Stimulated activated CD4-positive, alpha-beta T cell treated with anti-CD3 and anti-CD28 coated beads, Interleukin-2, amount 100 ng/mL, for 4 hours (primary cell): ENCODE measurements around the gene AP4E1.
"Not testable (repeated sequence)": the region's sequence is repeated elsewhere in the genome, so short reads cannot be mapped to it uniquely, and the experiment has no call there.

Experiments
- DNase-seq: peaks from one replicate; pipeline ENCODE4 v3.0.0-alpha.2; 2020; ENCODE audit warnings: low read depth

The AP4E1 gene

GRCh38 chr15:51024735-51025453, 116.4 kb downstream of the AP4E1 start:
- DNase-seq, result no peak

GRCh38 chr15:51025454-51025846, 117.0 kb downstream of the AP4E1 start:
- DNase-seq, result no peak

GRCh38 chr15:51030649-51031316, 122.3 kb downstream of the AP4E1 start:
- DNase-seq, result no peak

GRCh38 chr15:51037474-51037873, 129.0 kb downstream of the AP4E1 start:
- DNase-seq, result not testable (repeated sequence)

- no peak for DNase-seq
These were observed 129.9 kb downstream of the AP4E1 start for GRCh38 chr15:51038162-51038973.

GRCh38 chr15:51038974-51039319, 130.5 kb downstream of the AP4E1 start:
- no peak for DNase-seq

GRCh38 chr15:51044037-51044727, 135.7 kb downstream of the AP4E1 start:
- no peak for DNase-seq

- DNase-seq, result no peak
These were observed 137.5 kb downstream of the AP4E1 start for GRCh38 chr15:51046016-51046415.

GRCh38 chr15:51046799-51047449, 138.4 kb downstream of the AP4E1 start:
- DNase-seq, result no peak

- DNase-seq, result no peak
These were observed 139.8 kb downstream of the AP4E1 start for GRCh38 chr15:51048308-51048707.

- DNase-seq, result no peak
These were observed 140.6 kb downstream of the AP4E1 start for GRCh38 chr15:51049081-51049480.

GRCh38 chr15:51051776-51052175, 143.3 kb downstream of the AP4E1 start:
- no peak for DNase-seq

GRCh38 chr15:51053571-51053970, 145.1 kb downstream of the AP4E1 start:
- no peak for DNase-seq

GRCh38 chr15:51054535-51054934, 146.1 kb downstream of the AP4E1 start:
- DNase-seq, result no peak
